A549 treated with DMSO at 1 μM for 4 hours (cell line): ENCODE results near the gene CCDC70. TPM values are rescaled to one million over a fixed set of nuclear protein-coding genes. Genes with fewer than 3 reads are reported as not detected.

Experiments
- total RNA-seq: library from RNA; stranded (reverse); fragments of 200-300 nt; extraction: Qiagen RNA extraction; gene quantifications from 5 replicates; pipeline ENCODE4 v1.2.3, GENCODE V29; 2022; ENCODE audit warnings: low read depth

The CCDC70 gene
- total RNA-seq = 0.07 to 0.14 TPM in 2 of 5 replicates, not detected in the others

DNA sequence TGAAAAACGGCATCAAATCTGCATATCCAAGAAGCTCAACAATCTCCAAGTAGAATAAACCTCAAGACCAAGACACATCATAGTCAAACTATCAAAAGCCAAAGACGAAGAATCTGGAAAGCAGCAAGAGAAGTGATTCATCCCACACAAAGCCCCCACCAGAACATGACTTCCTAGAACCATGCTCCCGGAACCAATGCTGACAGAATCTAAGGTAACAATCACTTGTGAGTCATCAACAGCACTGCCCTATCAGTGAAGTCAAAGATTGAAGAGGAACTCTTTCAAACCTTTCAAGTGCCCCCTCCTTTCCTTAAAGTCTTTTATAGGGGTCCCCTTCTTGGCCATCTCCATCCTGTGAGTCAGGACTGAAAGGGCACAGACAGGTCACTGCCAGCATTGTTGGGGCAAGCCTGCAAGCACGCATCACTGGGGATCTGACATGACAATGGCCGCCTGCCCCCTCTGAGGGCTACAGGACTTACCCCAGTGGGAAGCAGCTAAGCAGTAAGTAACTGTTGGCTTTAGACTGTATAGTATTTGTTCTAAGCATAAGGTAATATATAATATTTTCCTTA lies at the start of gene CCDC70:
Gene CCDC70 (plus strand): TSS at position 247 of the 578 bp plus-strand sequence. CDS start 3,443 bp downstream, outside the sequence.

DNA sequence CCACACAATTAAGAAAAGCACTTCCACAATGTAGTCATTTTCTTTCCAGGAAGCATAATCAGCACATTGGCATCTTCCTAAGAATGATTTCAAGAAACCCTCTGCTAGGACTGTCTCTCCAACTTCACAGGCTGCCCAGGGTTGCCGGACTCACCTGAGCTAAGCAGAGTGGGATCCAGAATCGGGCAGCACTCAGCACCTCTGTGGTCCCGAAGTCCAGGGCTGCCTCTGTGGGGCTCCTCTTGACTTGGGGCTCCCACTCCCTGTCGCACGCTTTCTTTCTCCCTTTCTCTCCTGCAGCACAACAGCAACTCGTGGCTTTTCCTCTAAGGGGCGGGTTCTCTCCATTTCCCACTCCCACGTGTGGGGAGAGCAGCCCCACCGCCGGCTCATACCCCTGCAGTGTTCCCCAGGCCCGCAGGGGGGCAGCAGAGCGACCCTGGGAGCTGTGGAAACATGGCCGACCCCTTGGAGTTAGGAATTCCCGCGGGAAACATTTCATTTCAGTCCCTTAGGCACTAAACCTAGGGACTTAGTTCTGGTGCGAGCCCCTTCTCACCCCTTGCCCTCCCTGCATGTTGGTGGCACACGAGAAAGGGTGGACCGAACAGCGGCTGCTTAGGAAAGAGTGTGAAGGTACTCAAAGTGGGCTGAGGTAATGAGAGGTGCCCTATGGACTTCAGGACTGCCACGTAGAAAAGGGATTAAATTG lies 16.8 kb upstream of the CCDC70 start, which contains the start of gene TMEM272:
Gene TMEM272 (minus strand): TSS at position 316 of the 712 bp plus-strand sequence. CDS start 6,647 bp downstream, outside the sequence.

Other genes with a start within 250 kb of the CCDC70 start
- 3.5 to 4.8 TPM (median 3.8 TPM) in 5 replicates for gene DHRS12, start 57.8 kb upstream of the CCDC70 start, total RNA-seq
- gene TMEM272, start 16.8 kb upstream of the CCDC70 start, total RNA-seq = not detected in 5 replicates
- 2.0 to 2.8 TPM (median 2.4 TPM) in 5 replicates for gene ATP7B, start 149.5 kb downstream of the CCDC70 start, total RNA-seq
- 7.8 to 9.7 TPM (median 9.4 TPM) in 5 replicates for gene ALG11, start 150.4 kb downstream of the CCDC70 start, total RNA-seq
- 6.7 to 8.7 TPM (median 7.7 TPM) in 5 replicates for gene UTP14C, start 162.7 kb downstream of the CCDC70 start, total RNA-seq